SJCRH30 (cell line): ENCODE data around the gene DST. TPM values are rescaled to one million over a fixed set of nuclear protein-coding genes. Genes with fewer than 3 reads are reported as not detected.

ENCODE experiments used
- DNase-seq, 2 experiments: peaks; one replicate each; pipeline ENCODE4 v3.0.0-alpha.2; 2015 to 2020
- H3K27ac ChIP-seq: fragments of 250-450 bp; sonication (Bioruptor Pico); 2 replicates; pipeline ENCODE4 v1.5.1; 2020; ENCODE audit warnings: mild to moderate bottlenecking, moderate library complexity
- H3K27me3 ChIP-seq: fragments of 250-450 bp; sonication (Bioruptor Pico); 2 replicates; pipeline ENCODE4 v1.5.1; 2020; ENCODE audit warnings: mild to moderate bottlenecking, moderate library complexity
- H3K36me3 ChIP-seq: fragments of 250-450 bp; sonication (Bioruptor Pico); 2 replicates; pipeline ENCODE4 v1.5.1; 2020; ENCODE audit warnings: mild to moderate bottlenecking, moderate library complexity
- H3K4me1 ChIP-seq: fragments of 250-450 bp; sonication (Bioruptor Pico); 2 replicates; pipeline ENCODE4 v1.5.1; 2020; ENCODE audit warnings: mild to moderate bottlenecking, moderate library complexity
- H3K4me3 ChIP-seq: fragments of 250-450 bp; sonication (Bioruptor Pico); 2 replicates; pipeline ENCODE4 v1.5.1; 2020; ENCODE audit warnings: mild to moderate bottlenecking, moderate library complexity
- H3K9me3 ChIP-seq: fragments of 250-450 bp; sonication (Bioruptor Pico); replicated peaks from 2 replicates; pipeline ENCODE4 v1.5.1; 2020; ENCODE audit warnings: mild to moderate bottlenecking, moderate library complexity
- total RNA-seq: library from RNA; depleted of rRNA; stranded (reverse); fragments of >200 nt; shearing (Covaris generic); gene quantifications from 2 replicates; pipeline ENCODE4 v1.2.3, GENCODE V29; 2014

The DST gene
- total RNA-seq, 1 experiment from 2014 or later, result 87.9 TPM

GRCh38 chr6:56522495-56523270, 120.0 kb downstream of the DST start:
- Histone ChIP-seq H3K27me3 (no peaks in the 10 kb centered on the region), H3K36me3 (peaks cover 36% of the 10 kb centered on the region; the same call in 1 of the 2 replicates), H3K4me3 (no peak overlapping the region), H3K27ac (no peak overlapping the region), H3K9me3 (no peaks in the 10 kb centered on the region), H3K4me1 (no peaks in the 10 kb centered on the region; the same call in 1 of the 2 replicates)
- no peak for DNase-seq

DNA sequence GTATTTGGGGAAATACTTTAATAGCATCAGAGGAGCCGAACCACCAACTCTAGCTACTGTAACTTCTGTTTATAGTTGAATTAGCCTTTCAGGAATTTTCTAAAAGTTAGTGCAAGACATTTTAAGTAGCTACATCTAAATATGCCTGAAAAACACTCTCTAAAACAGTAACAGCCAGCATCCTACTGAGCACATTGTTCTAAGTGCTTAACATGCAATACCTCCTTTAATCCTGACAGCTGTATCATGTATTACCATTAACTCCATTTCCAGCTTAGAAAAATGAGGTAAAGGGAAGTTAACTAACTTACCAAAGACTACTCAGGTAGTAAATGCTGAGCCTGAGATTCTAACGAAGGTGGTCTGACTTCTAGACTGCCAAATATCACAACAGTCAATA, 120.7 kb downstream of the DST start:
- Histone ChIP-seq H3K4me1 (peaks cover 4% of the 10 kb centered on the region), H3K27me3 (no peaks in the 10 kb centered on the region), H3K27ac (no peak overlapping the region), H3K4me3 (no peak overlapping the region), H3K9me3 (no peaks in the 10 kb centered on the region), H3K36me3 (peaks cover 30% of the 10 kb centered on the region; the same call in 1 of the 2 replicates)
- no peak for DNase-seq

DNA sequence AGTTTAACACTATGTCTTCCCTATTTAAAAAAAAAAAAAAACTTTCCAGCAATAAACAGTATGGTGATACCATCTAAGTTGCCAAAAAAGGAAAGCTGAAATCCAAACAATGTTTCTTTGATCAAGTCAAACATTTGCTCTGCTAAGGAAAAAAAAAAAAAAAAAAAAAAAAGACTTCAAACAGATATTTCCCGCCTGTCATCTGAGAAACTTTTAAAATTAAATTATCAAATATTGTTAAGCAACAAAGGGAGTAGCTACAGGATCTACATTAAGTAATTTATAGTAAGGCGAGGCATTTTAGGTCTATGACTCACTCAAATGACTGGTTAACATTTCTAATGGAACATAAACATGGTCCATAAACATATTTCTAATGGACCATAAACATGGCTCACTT, 121.2 kb downstream of the DST start:
- DNase-seq, result no peak
- H3K27ac ChIP-seq, result no peak overlapping the region

GRCh38 chr6:56520218-56520617, 122.5 kb downstream of the DST start:
- H3K4me1 ChIP-seq, result peaks cover 10% of the 10 kb centered on the region
- no peaks in the 10 kb centered on the region for H3K9me3 ChIP-seq
- H3K27me3 ChIP-seq, result no peaks in the 10 kb centered on the region
- H3K27ac ChIP-seq, result no peak overlapping the region
- DNase-seq, result no peak
- H3K4me3 ChIP-seq, result no peak overlapping the region
- peaks cover 23% of the 10 kb centered on the region; the same call in 1 of the 2 replicates for H3K36me3 ChIP-seq

More for the DNA sequence above, 121.2 kb downstream of the DST start:
- H3K4me3 ChIP-seq, result no peak overlapping the region
- H3K36me3 ChIP-seq, result peaks cover 30% of the 10 kb centered on the region; the same call in 1 of the 2 replicates
- no peaks in the 10 kb centered on the region for H3K9me3 ChIP-seq
- H3K27me3 ChIP-seq, result no peaks in the 10 kb centered on the region
- peaks cover 9% of the 10 kb centered on the region for H3K4me1 ChIP-seq

- H3K9me3 ChIP-seq, result no peaks in the 10 kb centered on the region
- no peak overlapping the region for H3K27ac ChIP-seq
- peaks cover 10% of the 10 kb centered on the region for H3K4me1 ChIP-seq
- no peak overlapping the region for H3K4me3 ChIP-seq
- no peak for DNase-seq
- H3K36me3 ChIP-seq, result peaks cover 24% of the 10 kb centered on the region; the same call in 1 of the 2 replicates
- no peaks in the 10 kb centered on the region for H3K27me3 ChIP-seq
Observed at GRCh38 chr6:56518995-56519767, 123.5 kb downstream of the DST start.

DNA sequence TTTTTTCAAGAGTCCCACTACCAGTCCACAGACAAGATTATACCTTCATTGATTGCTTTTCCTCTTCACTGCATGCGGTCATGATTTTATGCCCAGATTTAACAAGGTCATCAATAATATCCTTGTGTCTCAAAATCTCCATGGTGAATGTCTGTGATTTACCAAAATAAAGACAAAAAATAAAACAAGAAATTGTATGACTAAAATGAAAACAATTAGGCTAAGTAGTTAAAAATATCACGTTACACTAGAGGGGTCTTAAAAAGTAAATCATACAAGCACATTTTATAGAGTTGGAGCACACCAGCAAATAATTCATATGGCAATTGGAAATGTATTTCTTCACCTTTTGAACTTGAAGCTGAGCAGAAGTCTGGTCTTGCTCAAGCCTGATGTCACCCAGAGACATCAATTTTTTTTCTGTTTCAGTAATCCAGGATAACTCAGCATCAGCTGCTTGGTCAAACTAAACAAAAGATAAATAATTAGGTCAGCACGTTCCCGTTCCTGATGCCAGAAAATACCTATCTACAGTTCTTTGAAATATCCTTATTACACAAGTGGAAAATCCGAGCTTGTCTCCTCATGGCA, 125.4 kb downstream of the DST start:
- Histone ChIP-seq H3K4me1 (peaks cover 10% of the 10 kb centered on the region), H3K27ac (no peak overlapping the region), H3K4me3 (no peak overlapping the region), H3K27me3 (no peaks in the 10 kb centered on the region), H3K9me3 (no peaks in the 10 kb centered on the region), H3K36me3 (peaks cover 26% of the 10 kb centered on the region)
- peak in 1 of 2 experiments; percentile 21 for DNase-seq

GRCh38 chr6:56516003-56516402, 126.7 kb downstream of the DST start:
- DNase-seq, result no peak
- H3K27me3 ChIP-seq, result no peaks in the 10 kb centered on the region
- H3K9me3 ChIP-seq, result no peaks in the 10 kb centered on the region
- peaks cover 10% of the 10 kb centered on the region for H3K4me1 ChIP-seq
- H3K27ac ChIP-seq, result no peak overlapping the region
- H3K36me3 ChIP-seq, result peaks cover 26% of the 10 kb centered on the region
- H3K4me3 ChIP-seq, result no peak overlapping the region

DNA sequence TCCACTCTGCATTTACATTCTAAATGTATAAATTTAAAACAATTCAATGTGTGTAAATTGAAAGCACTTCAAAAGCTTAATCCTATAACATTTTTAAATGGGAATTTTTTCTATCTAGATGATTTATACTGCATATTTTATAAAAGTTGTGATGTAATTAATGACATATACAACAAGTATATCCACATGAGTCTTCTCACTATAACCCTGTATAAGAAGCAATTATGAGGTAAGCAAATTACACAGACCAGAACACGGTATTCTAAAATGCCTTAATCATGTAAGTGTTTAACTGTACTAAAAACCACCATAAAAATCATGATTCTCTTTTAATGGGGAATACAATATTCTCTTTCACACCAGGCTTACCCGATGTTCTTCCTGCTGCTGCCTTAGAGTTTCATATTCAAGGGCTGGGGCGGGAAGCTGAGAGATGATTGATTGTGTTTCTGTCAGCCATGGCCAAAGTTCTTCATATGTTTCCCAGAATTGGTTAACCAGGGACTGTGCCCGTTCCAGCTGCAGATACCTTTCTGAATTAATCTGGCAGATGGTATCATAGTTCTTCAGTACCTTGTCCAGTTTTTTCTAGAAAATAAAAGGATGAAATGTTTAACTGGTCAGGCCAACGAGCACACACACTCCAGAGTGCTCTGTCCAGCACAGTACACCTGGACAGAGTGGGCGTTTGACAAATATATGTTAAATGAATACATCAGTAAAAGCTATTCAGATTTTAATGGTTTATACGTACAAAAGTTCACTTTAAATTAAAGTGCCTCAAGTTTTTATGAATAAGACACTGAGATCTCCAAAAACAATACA, 127.4 kb downstream of the DST start:
- Histone ChIP-seq H3K27me3 (no peaks in the 10 kb centered on the region), H3K4me3 (no peak overlapping the region), H3K27ac (no peak overlapping the region), H3K4me1 (peaks cover 10% of the 10 kb centered on the region), H3K36me3 (peaks cover 26% of the 10 kb centered on the region), H3K9me3 (no peaks in the 10 kb centered on the region)
- no peak for DNase-seq

- no peak for DNase-seq
- H3K27ac ChIP-seq, result no peak overlapping the region
- H3K27me3 ChIP-seq, result no peaks in the 10 kb centered on the region
- H3K4me1 ChIP-seq, result peaks cover 10% of the 10 kb centered on the region
- no peak overlapping the region for H3K4me3 ChIP-seq
- H3K36me3 ChIP-seq, result peaks cover 21% of the 10 kb centered on the region
- H3K9me3 ChIP-seq, result no peaks in the 10 kb centered on the region
Observed at GRCh38 chr6:56514395-56514794, 128.3 kb downstream of the DST start.

GRCh38 chr6:56513631-56514030, 129.1 kb downstream of the DST start:
- Histone ChIP-seq H3K27ac (no peak overlapping the region), H3K4me3 (no peak overlapping the region), H3K4me1 (peaks cover 10% of the 10 kb centered on the region), H3K36me3 (peaks cover 28% of the 10 kb centered on the region), H3K27me3 (no peaks in the 10 kb centered on the region), H3K9me3 (no peaks in the 10 kb centered on the region)
- no peak for DNase-seq

GRCh38 chr6:56511591-56511990, 131.1 kb downstream of the DST start:
- Histone ChIP-seq H3K4me1 (peaks cover 2% of the 10 kb centered on the region; the same call in 1 of the 2 replicates), H3K4me3 (no peak overlapping the region), H3K36me3 (peaks cover 32% of the 10 kb centered on the region), H3K9me3 (no peaks in the 10 kb centered on the region), H3K27ac (no peak overlapping the region), H3K27me3 (no peaks in the 10 kb centered on the region)
- no peak for DNase-seq

DNA sequence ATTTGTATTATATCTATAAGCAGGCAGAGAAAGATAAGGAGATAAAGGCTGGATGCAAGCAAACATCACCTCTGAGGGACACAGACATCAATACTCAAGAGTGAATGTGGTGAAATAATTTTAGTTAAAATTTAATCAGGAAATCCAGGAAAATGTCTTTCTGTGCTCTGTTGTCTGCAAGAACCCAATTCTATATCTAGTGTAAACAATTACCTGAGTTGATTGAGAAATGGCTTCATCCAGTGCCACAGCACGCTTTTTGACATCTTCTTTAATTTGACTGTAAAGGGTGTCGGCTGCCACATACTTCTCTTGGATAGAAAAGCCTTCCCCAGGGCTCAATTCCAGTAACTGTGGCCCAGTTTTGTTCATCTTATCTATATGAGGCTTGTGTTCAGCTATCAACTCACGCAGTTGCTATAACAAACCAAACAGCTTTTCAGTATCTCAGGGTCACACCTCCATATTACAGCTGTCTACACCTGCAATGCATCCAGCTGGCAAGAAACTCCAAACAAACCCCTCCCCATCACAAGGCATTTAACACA, 131.6 kb downstream of the DST start:
- Histone ChIP-seq H3K4me3 (no peak overlapping the region), H3K27me3 (no peaks in the 10 kb centered on the region), H3K27ac (no peak overlapping the region), H3K4me1 (no peaks in the 10 kb centered on the region), H3K36me3 (peaks cover 36% of the 10 kb centered on the region), H3K9me3 (no peaks in the 10 kb centered on the region)
- no peak for DNase-seq

DNA sequence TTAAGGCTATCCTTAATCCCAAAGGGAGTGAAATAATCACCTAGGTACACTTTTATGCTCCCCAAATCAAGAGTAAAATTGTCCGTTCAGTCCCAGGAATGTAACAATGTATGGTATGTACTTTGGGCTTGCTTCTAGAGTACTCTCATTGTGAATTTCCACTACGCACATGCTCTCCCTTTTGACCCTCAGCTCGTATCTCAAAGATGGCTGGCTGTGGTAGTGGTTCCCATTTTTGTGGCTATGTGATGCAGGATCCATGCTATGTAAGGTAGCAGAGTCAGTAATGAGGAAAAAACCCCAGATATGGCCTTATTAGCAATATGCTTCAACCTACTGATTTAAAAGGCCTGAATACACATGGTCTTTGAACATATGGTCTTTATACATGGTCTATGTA, 133.7 kb downstream of the DST start:
- DNase-seq, result no peak

DNA sequence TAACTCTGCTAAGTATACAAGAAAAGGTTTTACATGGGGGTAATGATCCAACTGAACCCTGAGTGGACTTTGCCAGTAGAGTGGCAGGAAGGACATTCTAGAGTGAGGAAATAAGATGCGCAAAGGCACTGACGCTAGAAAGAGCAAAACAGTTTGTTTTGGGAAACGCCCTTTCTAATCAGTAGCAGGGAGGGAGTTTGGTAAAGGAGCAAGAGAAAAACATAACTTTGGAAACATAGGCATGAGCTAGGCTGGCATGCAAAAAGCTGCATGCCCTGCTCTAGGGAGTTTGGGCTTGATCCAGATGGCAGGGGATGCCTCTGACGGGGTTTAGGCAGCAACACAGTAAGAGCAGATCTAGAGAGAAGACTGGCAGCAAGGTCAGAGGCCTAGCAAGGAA, 135.2 kb downstream of the DST start:
- no peaks in the 10 kb centered on the region for H3K9me3 ChIP-seq
- no peak for DNase-seq
- H3K36me3 ChIP-seq, result peaks cover 21% of the 10 kb centered on the region
- no peak overlapping the region for H3K4me3 ChIP-seq
- H3K27me3 ChIP-seq, result no peaks in the 10 kb centered on the region
- H3K4me1 ChIP-seq, result no peaks in the 10 kb centered on the region
- no peak overlapping the region for H3K27ac ChIP-seq

More for the DNA sequence above, 133.7 kb downstream of the DST start:
- peaks cover 36% of the 10 kb centered on the region for H3K36me3 ChIP-seq
- no peak overlapping the region for H3K4me3 ChIP-seq
- H3K27me3 ChIP-seq, result no peaks in the 10 kb centered on the region
- H3K27ac ChIP-seq, result no peak overlapping the region
- no peaks in the 10 kb centered on the region for H3K4me1 ChIP-seq
- no peaks in the 10 kb centered on the region for H3K9me3 ChIP-seq
